ENCODE results near the gene USH2A. TPM values are rescaled to one million over a fixed set of nuclear protein-coding genes. Genes with fewer than 3 reads are reported as not detected.

Gene USH2A
- total RNA-seq, 1 experiment from 2014 or later, result not detected

DNA sequence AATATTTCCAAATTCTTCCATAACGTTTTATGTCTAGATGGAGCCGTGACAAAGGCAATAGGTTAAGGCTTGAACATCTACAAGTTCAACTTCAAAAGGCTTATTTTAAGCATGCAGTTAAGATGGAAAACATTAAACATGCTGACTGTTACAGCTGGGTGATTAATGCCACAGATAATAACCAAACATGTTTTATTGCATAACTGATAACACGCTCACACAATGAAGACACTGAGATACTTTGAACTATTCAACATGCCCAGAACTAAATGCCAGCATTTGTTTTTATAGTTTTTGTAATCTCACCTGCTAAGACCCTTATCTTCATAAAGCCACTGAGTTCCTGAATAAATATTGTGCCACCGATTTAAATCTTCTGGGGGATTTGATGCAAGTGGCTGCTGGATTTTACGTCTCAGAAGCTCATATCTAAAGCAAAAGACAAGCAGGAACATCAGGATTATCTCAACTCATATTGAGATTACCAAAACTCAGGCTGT is 545.7 kb downstream of the USH2A start:
- intact Hi-C loops (cut with micrococcal nuclease; ENCODE audit: unreplicated experiment), result no loop called here
- no TSS peak for BruUV-seq (replicated peaks)
- H3K27me3 ChIP-seq (replicated peaks; ENCODE audit: insufficient read depth, low read depth, low read length, poor library complexity), result peaks cover 34% of the 10 kb centered on the region
- CTCF ChIA-PET, result no interaction called here
- H3K27ac ChIP-seq (ENCODE audit: low read depth, low read length, poor library complexity, severe bottlenecking), result no peak overlapping the region
- no peak for TF ChIP-seq EZH2 (IDR thresholded peaks at IDR 0.05; ENCODE audit: borderline replicate concordance, low read depth, low read length, poor library complexity, severe bottlenecking)
- TF ChIP-seq, protein P1, sequence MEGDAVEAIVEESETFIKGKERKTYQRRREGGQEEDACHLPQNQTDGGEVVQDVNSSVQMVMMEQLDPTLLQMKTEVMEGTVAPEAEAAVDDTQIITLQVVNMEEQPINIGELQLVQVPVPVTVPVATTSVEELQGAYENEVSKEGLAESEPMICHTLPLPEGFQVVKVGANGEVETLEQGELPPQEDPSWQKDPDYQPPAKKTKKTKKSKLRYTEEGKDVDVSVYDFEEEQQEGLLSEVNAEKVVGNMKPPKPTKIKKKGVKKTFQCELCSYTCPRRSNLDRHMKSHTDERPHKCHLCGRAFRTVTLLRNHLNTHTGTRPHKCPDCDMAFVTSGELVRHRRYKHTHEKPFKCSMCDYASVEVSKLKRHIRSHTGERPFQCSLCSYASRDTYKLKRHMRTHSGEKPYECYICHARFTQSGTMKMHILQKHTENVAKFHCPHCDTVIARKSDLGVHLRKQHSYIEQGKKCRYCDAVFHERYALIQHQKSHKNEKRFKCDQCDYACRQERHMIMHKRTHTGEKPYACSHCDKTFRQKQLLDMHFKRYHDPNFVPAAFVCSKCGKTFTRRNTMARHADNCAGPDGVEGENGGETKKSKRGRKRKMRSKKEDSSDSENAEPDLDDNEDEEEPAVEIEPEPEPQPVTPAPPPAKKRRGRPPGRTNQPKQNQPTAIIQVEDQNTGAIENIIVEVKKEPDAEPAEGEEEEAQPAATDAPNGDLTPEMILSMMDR (conservative IDR thresholded peaks at IDR 0.05; ENCODE audit: low read depth, low read length), result no peak
- H3K9me3 ChIP-seq (ENCODE audit: low read depth, low read length, poor library complexity, severe bottlenecking), result no peaks in the 10 kb centered on the region
- H3K36me3 ChIP-seq (ENCODE audit: insufficient read depth, low read length, poor library complexity, severe bottlenecking), result no peaks in the 10 kb centered on the region
- H3K4me3 ChIP-seq (ENCODE audit: low read depth, low read length, poor library complexity, severe bottlenecking), result no peak overlapping the region
- POLR2A ChIA-PET (ENCODE audit: low non-redundant PET), result no interaction called here
- no peaks in the 10 kb centered on the region for H3K4me1 ChIP-seq (ENCODE audit: insufficient read depth, low read length, poor library complexity, severe bottlenecking)
- no peak for DNase-seq (ENCODE audit: low spot score)

DNA sequence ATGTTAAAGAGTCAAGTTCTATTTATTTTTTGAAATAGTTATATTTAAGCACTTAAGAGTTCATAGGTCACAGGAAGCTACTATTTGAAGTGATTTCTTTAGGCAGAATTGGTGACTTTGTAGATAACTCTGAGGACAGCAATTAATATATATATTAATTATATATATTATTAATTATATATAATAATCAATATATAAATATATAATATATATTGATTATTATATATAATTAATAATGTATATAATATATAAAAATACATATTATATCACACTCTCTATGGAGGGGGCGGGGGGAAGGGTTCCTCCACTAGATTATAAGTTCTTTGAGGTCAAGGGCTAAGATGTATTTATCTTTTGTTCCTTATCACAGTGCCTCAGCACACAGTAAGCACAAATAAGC is 547.5 kb downstream of the USH2A start:
- Histone ChIP-seq H3K4me3 (ENCODE audit: low read depth, low read length, poor library complexity, severe bottlenecking) (no peak overlapping the region), H3K36me3 (ENCODE audit: insufficient read depth, low read length, poor library complexity, severe bottlenecking) (no peaks in the 10 kb centered on the region), H3K9me3 (ENCODE audit: low read depth, low read length, poor library complexity, severe bottlenecking) (no peaks in the 10 kb centered on the region), H3K27me3 (replicated peaks; ENCODE audit: insufficient read depth, low read depth, low read length, poor library complexity) (peaks cover 35% of the 10 kb centered on the region), H3K27ac (ENCODE audit: low read depth, low read length, poor library complexity, severe bottlenecking) (no peak overlapping the region), H3K4me1 (ENCODE audit: insufficient read depth, low read length, poor library complexity, severe bottlenecking) (no peaks in the 10 kb centered on the region)
- intact Hi-C loops (cut with micrococcal nuclease; ENCODE audit: unreplicated experiment), result no loop called here
- ChIA-PET POLR2A (ENCODE audit: low non-redundant PET) (no interaction called here), CTCF (no interaction called here)
- no TSS peak for BruUV-seq (replicated peaks)
- TF ChIP-seq EZH2 (IDR thresholded peaks at IDR 0.05; ENCODE audit: borderline replicate concordance, low read depth, low read length, poor library complexity, severe bottlenecking), result no peak
- TF ChIP-seq, protein P1 (conservative IDR thresholded peaks at IDR 0.05; ENCODE audit: low read depth, low read length), result no peak
- DNase-seq (ENCODE audit: low spot score), result no peak

- no TSS peak for BruUV-seq (replicated peaks)
- Histone ChIP-seq H3K4me1 (ENCODE audit: insufficient read depth, low read length, poor library complexity, severe bottlenecking) (no peaks in the 10 kb centered on the region), H3K4me3 (ENCODE audit: low read depth, low read length, poor library complexity, severe bottlenecking) (no peak overlapping the region), H3K36me3 (ENCODE audit: insufficient read depth, low read length, poor library complexity, severe bottlenecking) (no peaks in the 10 kb centered on the region), H3K27me3 (replicated peaks; ENCODE audit: insufficient read depth, low read depth, low read length, poor library complexity) (peaks cover 35% of the 10 kb centered on the region), H3K9me3 (ENCODE audit: low read depth, low read length, poor library complexity, severe bottlenecking) (no peaks in the 10 kb centered on the region), H3K27ac (ENCODE audit: low read depth, low read length, poor library complexity, severe bottlenecking) (no peak overlapping the region)
- TF ChIP-seq, protein P1 (conservative IDR thresholded peaks at IDR 0.05; ENCODE audit: low read depth, low read length), result no peak
- TF ChIP-seq EZH2 (IDR thresholded peaks at IDR 0.05; ENCODE audit: borderline replicate concordance, low read depth, low read length, poor library complexity, severe bottlenecking), result no peak
- intact Hi-C loops (cut with micrococcal nuclease; ENCODE audit: unreplicated experiment), result no loop called here
- ChIA-PET POLR2A (ENCODE audit: low non-redundant PET) (no interaction called here), CTCF (no interaction called here)
- no peak for DNase-seq (ENCODE audit: low spot score)
Measured at GRCh38 chr1:215875236-215875635, 548.0 kb downstream of the USH2A start.

All from A673 (cell line).